T-helper 22 cell (primary cell): ENCODE measurements around the gene CHSY3.

ENCODE experiments used
- DNase-seq: peaks from one replicate; pipeline ENCODE4 v3.0.0-alpha.2; 2020; ENCODE audit warnings: low read depth

CHSY3 gene

GRCh38 chr5:129904102-129904666 lies at the start of gene CHSY3:
Gene CHSY3 (plus strand): TSS chr5:129904465.
- no peak for DNase-seq

- DNase-seq, result no peak
Observed at GRCh38 chr5:129856325-129856724, 47.9 kb upstream of the CHSY3 start.

GRCh38 chr5:129857116-129857515 lies 47.1 kb upstream of the CHSY3 start:
- DNase-seq, result no peak

GRCh38 chr5:129858131-129858675 lies 46.1 kb upstream of the CHSY3 start:
- DNase-seq, result no peak

- DNase-seq, result no peak
Observed at GRCh38 chr5:129884322-129884721, 19.9 kb upstream of the CHSY3 start.

- no peak for DNase-seq
Observed at GRCh38 chr5:129899454-129899853, 4.8 kb upstream of the CHSY3 start.

GRCh38 chr5:129902816-129903215 lies 1.4 kb upstream of the CHSY3 start:
- DNase-seq, result no peak

- DNase-seq, result no peak
Observed at GRCh38 chr5:129903466-129904101, 681 bp upstream of the CHSY3 start.

- DNase-seq, result no peak
Observed at GRCh38 chr5:129904667-129905472, 605 bp downstream of the CHSY3 start.

GRCh38 chr5:129905473-129906176 lies 1.4 kb downstream of the CHSY3 start:
- DNase-seq, result no peak

- no peak for DNase-seq
Observed at GRCh38 chr5:129906177-129906887, 2.1 kb downstream of the CHSY3 start.

- DNase-seq, result no peak
Observed at GRCh38 chr5:129909225-129909624, 5.0 kb downstream of the CHSY3 start.

- DNase-seq, result no peak
Observed at GRCh38 chr5:129912601-129913255, 8.5 kb downstream of the CHSY3 start.

GRCh38 chr5:129915415-129915814 lies 11.2 kb downstream of the CHSY3 start:
- no peak for DNase-seq

GRCh38 chr5:129917224-129917623 lies 13.0 kb downstream of the CHSY3 start:
- no peak for DNase-seq

- no peak for DNase-seq
Observed at GRCh38 chr5:129921204-129921603, 16.9 kb downstream of the CHSY3 start.

- no peak for DNase-seq
Observed at GRCh38 chr5:129930221-129930620, 26.0 kb downstream of the CHSY3 start.

- DNase-seq, result no peak
Observed at GRCh38 chr5:129935626-129936025, 31.4 kb downstream of the CHSY3 start.

- DNase-seq, result no peak
Observed at GRCh38 chr5:129938077-129938476, 33.8 kb downstream of the CHSY3 start.

- DNase-seq, result no peak
Observed at GRCh38 chr5:129943936-129944335, 39.7 kb downstream of the CHSY3 start.

GRCh38 chr5:129945028-129945427 lies 40.8 kb downstream of the CHSY3 start:
- no peak for DNase-seq
